Measurements from ENCODE around the gene TEKT2. TPM values are rescaled to one million over a fixed set of nuclear protein-coding genes. Genes with fewer than 3 reads are reported as not detected.

Gene TEKT2
- total RNA-seq, 4 donors from 2014 or later, result 0.24 to 1.1 (median 0.44) TPM; not detected in 1

DNA sequence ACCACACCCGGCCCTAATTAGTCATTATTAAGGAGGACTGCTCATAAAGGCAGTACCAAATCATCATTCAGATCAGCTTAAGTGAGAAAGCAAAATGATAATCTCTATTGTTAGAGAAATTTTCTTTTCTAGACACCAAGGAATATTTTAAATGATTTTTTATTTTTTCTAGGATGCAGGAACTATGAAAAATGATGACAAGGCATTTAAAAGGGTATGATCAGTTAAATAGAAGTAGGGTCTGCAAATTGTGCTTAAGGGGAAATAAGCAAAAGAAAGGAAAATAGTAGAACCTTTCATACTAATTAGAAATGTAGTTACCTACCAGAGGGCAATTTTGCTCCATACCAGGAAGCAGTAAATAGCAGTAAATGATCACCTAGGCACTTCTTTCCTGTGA lies 21.6 kb upstream of the TEKT2 start:
- TF ChIP-seq, protein P1, sequence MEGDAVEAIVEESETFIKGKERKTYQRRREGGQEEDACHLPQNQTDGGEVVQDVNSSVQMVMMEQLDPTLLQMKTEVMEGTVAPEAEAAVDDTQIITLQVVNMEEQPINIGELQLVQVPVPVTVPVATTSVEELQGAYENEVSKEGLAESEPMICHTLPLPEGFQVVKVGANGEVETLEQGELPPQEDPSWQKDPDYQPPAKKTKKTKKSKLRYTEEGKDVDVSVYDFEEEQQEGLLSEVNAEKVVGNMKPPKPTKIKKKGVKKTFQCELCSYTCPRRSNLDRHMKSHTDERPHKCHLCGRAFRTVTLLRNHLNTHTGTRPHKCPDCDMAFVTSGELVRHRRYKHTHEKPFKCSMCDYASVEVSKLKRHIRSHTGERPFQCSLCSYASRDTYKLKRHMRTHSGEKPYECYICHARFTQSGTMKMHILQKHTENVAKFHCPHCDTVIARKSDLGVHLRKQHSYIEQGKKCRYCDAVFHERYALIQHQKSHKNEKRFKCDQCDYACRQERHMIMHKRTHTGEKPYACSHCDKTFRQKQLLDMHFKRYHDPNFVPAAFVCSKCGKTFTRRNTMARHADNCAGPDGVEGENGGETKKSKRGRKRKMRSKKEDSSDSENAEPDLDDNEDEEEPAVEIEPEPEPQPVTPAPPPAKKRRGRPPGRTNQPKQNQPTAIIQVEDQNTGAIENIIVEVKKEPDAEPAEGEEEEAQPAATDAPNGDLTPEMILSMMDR (IDR thresholded peaks at IDR 0.05), result no peak
- DNase-seq (ENCODE audit: low spot score), result no peak
- no peak for ATAC-seq (ENCODE audit: low FRiP score)

DNA sequence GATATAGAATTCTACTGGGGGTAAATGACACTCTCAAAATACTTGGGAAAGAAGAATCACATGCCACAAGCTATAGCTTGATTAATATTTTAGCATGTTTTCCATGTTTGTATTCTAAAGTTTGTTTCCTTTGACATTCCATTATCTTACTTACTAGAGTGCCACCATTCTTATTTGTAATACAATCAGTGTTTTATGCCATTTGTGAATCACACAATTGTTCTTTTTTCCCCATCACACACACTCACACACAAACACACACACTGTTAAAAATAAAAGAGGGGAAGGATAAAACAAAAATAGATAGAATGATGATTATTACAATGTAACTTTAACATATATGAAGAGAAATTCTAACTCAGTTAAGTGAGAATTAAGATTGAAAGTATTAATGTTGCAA lies 16.0 kb upstream of the TEKT2 start:
- TF ChIP-seq, protein P1 (IDR thresholded peaks at IDR 0.05), result no peak
- no peak for DNase-seq (ENCODE audit: low spot score)
- no peak for ATAC-seq (ENCODE audit: low FRiP score)

DNA sequence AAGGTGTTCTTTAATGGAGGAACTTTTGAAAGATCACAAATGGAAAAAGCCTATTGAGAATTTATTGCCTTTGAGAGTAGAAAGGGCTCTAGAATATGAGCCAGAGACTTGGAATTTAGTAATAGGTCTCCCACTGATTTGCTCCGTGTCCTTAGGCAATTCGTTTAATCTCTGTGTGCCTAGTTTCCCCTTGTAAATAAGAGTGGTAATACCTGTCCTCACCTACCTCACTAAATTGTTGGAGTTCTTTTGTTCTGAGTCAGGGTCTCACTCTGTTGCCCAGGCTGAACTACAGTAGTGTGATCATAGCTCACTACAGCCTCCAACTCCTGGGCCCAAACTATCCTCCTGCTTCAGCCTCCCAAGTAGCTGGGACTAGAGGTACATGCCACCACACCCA lies 15.0 kb upstream of the TEKT2 start:
- TF ChIP-seq, protein P1 (IDR thresholded peaks at IDR 0.05), result no peak
- ATAC-seq (ENCODE audit: low FRiP score) (no peak), DNase-seq (ENCODE audit: low spot score) (no peak)

DNA sequence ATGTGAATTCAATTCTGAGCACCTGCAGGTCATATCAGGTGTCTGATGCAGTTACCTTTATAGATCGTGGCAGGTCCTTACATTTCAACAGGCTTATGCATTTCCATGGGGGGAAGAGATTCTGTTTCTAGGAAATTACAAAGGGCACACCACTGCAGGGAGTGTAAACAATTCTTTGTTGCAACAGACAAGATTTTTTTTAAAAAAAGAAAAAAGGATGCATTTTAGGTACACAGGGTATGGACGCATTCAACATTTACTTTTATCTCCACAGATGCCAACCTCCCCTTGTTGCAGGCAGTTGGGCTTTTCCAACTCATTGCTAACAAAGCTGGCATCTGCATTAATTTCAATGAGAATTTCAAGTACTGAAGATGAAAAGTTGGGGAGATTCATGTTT lies 13.5 kb upstream of the TEKT2 start:
- DNase-seq (ENCODE audit: low spot score) (no peak), ATAC-seq (ENCODE audit: low FRiP score) (no peak)
- TF ChIP-seq, protein P1 (IDR thresholded peaks at IDR 0.05), result no peak

DNA sequence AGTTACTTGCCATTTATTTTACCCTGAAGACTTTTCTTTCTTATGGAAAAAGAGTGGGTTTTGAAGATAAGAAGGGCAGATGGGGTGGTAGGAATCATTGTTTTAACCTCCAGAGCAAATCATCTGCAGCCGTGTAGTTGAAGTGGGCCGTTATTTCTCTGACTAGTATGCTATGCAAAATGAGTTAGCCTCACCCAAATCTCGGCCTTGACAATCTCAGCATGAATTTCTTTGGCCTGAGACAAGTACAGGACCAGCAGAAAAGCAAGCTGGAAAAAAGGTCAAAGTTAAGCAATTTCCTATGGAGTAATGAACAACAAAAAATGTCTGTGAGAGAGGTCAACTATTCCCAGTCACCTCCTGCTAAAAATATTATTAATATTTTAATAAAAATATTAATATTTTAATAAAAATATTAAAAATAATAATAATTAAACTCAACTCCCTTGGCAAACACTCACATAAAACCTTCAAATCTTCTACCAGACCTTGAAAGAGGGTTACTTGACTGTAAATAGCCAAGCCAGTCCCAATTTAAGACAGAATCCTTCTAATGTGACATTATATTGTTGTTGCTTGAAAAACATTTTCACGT lies 6.8 kb upstream of the TEKT2 start:
- TF ChIP-seq, protein P1 (IDR thresholded peaks at IDR 0.05), result no peak
- ATAC-seq (ENCODE audit: low FRiP score) (no peak), DNase-seq (ENCODE audit: low spot score) (no peak)

DNA sequence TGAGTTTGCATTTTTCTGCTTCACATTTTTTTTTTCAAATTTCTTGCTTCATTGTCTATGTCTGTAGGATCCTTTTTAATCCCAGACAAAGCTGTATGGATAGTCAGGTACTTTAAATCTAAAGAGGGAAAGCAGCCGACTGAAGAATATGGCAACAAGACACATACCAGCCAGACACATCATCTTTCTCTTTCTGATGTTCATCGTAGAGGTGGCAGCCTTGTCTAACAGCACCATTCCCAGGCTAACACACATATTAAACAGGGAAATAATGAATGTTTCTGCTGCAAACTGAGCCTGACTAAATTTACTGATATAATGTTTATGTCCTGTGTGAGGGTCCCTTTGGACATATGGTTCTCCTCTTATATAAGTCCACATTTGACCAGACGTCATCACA lies 3.7 kb upstream of the TEKT2 start:
- ATAC-seq (ENCODE audit: low FRiP score) (no peak), DNase-seq (ENCODE audit: low spot score) (no peak)
- TF ChIP-seq, protein P1 (IDR thresholded peaks at IDR 0.05), result no peak

DNA sequence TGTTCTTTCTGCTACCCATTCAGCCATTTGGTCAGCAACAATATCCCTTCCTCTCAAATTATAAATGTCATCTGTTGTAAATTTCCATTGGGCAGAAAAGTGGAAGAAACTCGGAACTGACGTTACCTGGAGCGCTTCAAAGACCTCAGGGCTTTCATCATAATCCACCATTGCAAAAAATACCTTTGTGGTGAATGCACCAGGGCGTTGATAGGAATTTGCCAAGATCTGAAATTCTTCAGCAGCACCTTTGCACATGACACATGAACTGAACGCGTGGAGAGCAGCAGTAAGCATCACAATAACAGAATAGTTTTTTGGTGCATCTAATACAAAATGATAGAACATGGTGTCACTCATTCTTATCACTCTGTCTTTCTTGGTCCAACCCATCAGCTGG lies 3.1 kb upstream of the TEKT2 start:
- no peak for DNase-seq (ENCODE audit: low spot score)
- TF ChIP-seq, protein P1 (IDR thresholded peaks at IDR 0.05), result no peak
- ATAC-seq (ENCODE audit: low FRiP score), result no peak
